Endothelial cell of umbilical vein (primary cell): ENCODE data around the gene EPHB6. TPM values are rescaled to one million over a fixed set of nuclear protein-coding genes. Genes with fewer than 3 reads are reported as not detected.

ENCODE experiments used
- BruUV-seq: library from RNA; stranded (reverse); fragments of 400-500 nt; replicated peaks from 2 replicates; lab custom pipeline; 2021; lab: Mats Ljungman, UMichigan
- CTCF ChIA-PET: fragments of 300-600, 350-600 bp; sonication (Branson Sonifier 250); formaldehyde crosslinking; loops from one replicate; lab custom pipeline; 2021; ENCODE audit warnings: antibody characterized with exemption, inconsistent platforms; lab: Charles Lee
- POLR2A ChIA-PET: fragments of 300-600, 350-600 bp; sonication (Branson Sonifier 250); formaldehyde crosslinking; loops from one replicate; lab custom pipeline; 2021; ENCODE audit warnings: antibody characterized with exemption, inconsistent platforms; lab: Charles Lee
- DNase-seq: peaks from one replicate; pipeline ENCODE4 v3.0.0-alpha.2; 2011; ENCODE audit warnings: low read depth, low spot score
- FAIRE-seq: peaks from 2 replicates; lab custom pipeline; 2011; peaks lifted over from hg19 to GRCh38; lab: Jason Lieb, UNC
- H2AFZ ChIP-seq: 2 replicates; pipeline ENCODE4 v1.6.0; 2012; ENCODE audit warnings: low read depth, low read length, control low read depth, inconsistent platforms
- H3K27ac ChIP-seq: 2 replicates; pipeline ENCODE4 v1.5.1; 2011; ENCODE audit warnings: low read depth, mild to moderate bottlenecking, control low read depth, low read length, moderate library complexity; ENCODE audit not compliant: insufficient read depth
- H3K27me3 ChIP-seq, 2 experiments: 2 replicates each; pipeline versions ENCODE4 v1.6.0 to v1.6.1; 2011; ENCODE audit warnings: low read length in 2 of 2, mixed read lengths in 1 of 2; ENCODE audit not compliant: control insufficient read depth in 2 of 2, insufficient read depth in 2 of 2
- H3K36me3 ChIP-seq, 2 experiments: 2 replicates in 1 of 2; 3 replicates in 1 of 2; pipeline ENCODE4 v1.5.1; 2011; ENCODE audit warnings: low read length in 2 of 2, mild to moderate bottlenecking in 1 of 2, moderate library complexity in 1 of 2; ENCODE audit not compliant: control insufficient read depth in 2 of 2, insufficient read depth in 2 of 2; ENCODE audit errors: extremely low read depth in 1 of 2
- H3K4me1 ChIP-seq: 3 replicates; pipeline ENCODE4 v1.5.1; 2011; ENCODE audit warnings: mild to moderate bottlenecking, low read length; ENCODE audit not compliant: control insufficient read depth, insufficient read depth; ENCODE audit errors: extremely low read depth
- H3K4me2 ChIP-seq: 2 replicates; pipeline ENCODE4 v1.6.1; 2011; ENCODE audit warnings: low read length, control low read depth, mixed read lengths; ENCODE audit not compliant: insufficient read depth
- H3K4me3 ChIP-seq, 3 experiments: fragments of 200-600 bp in 1 of 3; sonication (generic), shearing (Covaris generic) in 1 of 3; replicated peaks in 1 of 3; 2 replicates each; pipeline ENCODE4 v1.5.1; 2011 to 2016; ENCODE audit warnings: control low read depth in 3 of 3, low read length in 3 of 3, mild to moderate bottlenecking in 2 of 3, inconsistent platforms in 1 of 3, low read depth in 1 of 3, moderate library complexity in 1 of 3; ENCODE audit not compliant: insufficient read depth in 1 of 3
- H3K79me2 ChIP-seq: 2 replicates; pipeline ENCODE4 v1.6.0; 2012; ENCODE audit warnings: low read length, inconsistent platforms; ENCODE audit not compliant: control insufficient read depth, insufficient read depth
- H3K9ac ChIP-seq: replicated peaks from 2 replicates; pipeline ENCODE3; 2011; ENCODE audit warnings: low read length, control low read depth; ENCODE audit not compliant: insufficient read depth; ENCODE audit errors: extremely low read depth
- H3K9me1 ChIP-seq: replicated peaks from 3 replicates; pipeline ENCODE4 v1.6.0; 2011; ENCODE audit warnings: mild to moderate bottlenecking, low read length; ENCODE audit not compliant: control insufficient read depth, insufficient read depth; ENCODE audit errors: extremely low read depth
- H3K9me3 ChIP-seq: replicated peaks from 2 replicates; pipeline ENCODE4 v1.5.1; 2012; ENCODE audit warnings: low read length, inconsistent platforms; ENCODE audit not compliant: control insufficient read depth, insufficient read depth
- H4K20me1 ChIP-seq: replicated peaks from 2 replicates; pipeline ENCODE3; 2011; ENCODE audit warnings: mild to moderate bottlenecking, low read length; ENCODE audit not compliant: control insufficient read depth, insufficient read depth; ENCODE audit errors: extremely low read depth
- CTCF ChIP-seq, 2 donors: IDR thresholded peaks; 1 replicate in 1 of 2; 2 replicates in 1 of 2; pipeline ENCODE4 v1.5.1; 2011; ENCODE audit warnings: low read length in 2 of 2, mild to moderate bottlenecking in 2 of 2, moderate library complexity in 2 of 2, control low read depth in 1 of 2, inconsistent platforms in 1 of 2, low read depth in 1 of 2; ENCODE audit not compliant: insufficient read depth in 1 of 2; ENCODE audit errors: extremely low read depth in 1 of 2
- EZH2 ChIP-seq: IDR thresholded peaks from 2 replicates; pipeline ENCODE4 v1.6.1; 2012; ENCODE audit warnings: borderline replicate concordance, low read depth, mild to moderate bottlenecking, moderate library complexity, low read length, inconsistent platforms; ENCODE audit not compliant: severe bottlenecking
- FOS ChIP-seq: IDR thresholded peaks from 2 replicates; pipeline ENCODE4 v1.6.1; 2011; ENCODE audit warnings: mild to moderate bottlenecking, low read length, moderate library complexity, borderline replicate concordance; ENCODE audit not compliant: insufficient read depth
- GATA2 ChIP-seq: IDR thresholded peaks from 2 replicates; pipeline ENCODE4 v1.7.0; 2011; ENCODE audit warnings: low read depth, mild to moderate bottlenecking, moderate library complexity, mixed read lengths, low read length; ENCODE audit not compliant: insufficient read length, insufficient read depth
- JUN ChIP-seq: IDR thresholded peaks from 2 replicates; pipeline ENCODE4 v1.6.1; 2011; ENCODE audit warnings: borderline replicate concordance, low read depth; ENCODE audit not compliant: insufficient read length, insufficient read depth
- MAX ChIP-seq: IDR thresholded peaks from 2 replicates; pipeline ENCODE4 v1.6.1; 2011; ENCODE audit not compliant: insufficient read depth, insufficient read length
- MYC ChIP-seq: IDR thresholded peaks from one replicate; pipeline ENCODE4 v1.6.1; 2011; ENCODE audit warnings: mild to moderate bottlenecking, low read depth, low read length
- POLR2A ChIP-seq: IDR thresholded peaks from 2 replicates; pipeline ENCODE4 v1.6.1; 2012; ENCODE audit warnings: low read depth, mild to moderate bottlenecking, control low read depth, low read length
- POLR2AphosphoS5 ChIP-seq: IDR thresholded peaks from 2 replicates; pipeline ENCODE4 v1.6.1; 2012; ENCODE audit warnings: low read depth, mild to moderate bottlenecking, control low read depth, low read length, moderate library complexity; ENCODE audit not compliant: insufficient read depth
- dilution Hi-C: fragments of 300-500 bp; cut with MboI; formaldehyde crosslinking; loops from one replicate; pipeline ENCODE4 v1.15.0; 2019; ENCODE audit warnings: low sequenced_read_pairs; ENCODE audit not compliant: extremely low pct_ligation_motif_present
- intact Hi-C: fragments of 100-400 bp; cut with micrococcal nuclease; formaldehyde crosslinking; loops from one replicate; pipeline ENCODE4 v1.10.0; 2022
- polyA plus RNA-seq, 4 experiments: library from polyadenylated mRNA; depleted of rRNA in 3 of 4; stranded (reverse) in 3 of 4; unstranded in 1 of 4; fragments of >200 nt; gene quantifications; 2 replicates each; pipeline versions ENCODE4 v1.2.1 to v1.2.3, GENCODE V29; 2011 to 2012; ENCODE audit warnings: missing spikeins in 1 of 4
- total RNA-seq: library from RNA; stranded (reverse); gene quantifications from 2 replicates; pipeline ENCODE4 v1.2.3, GENCODE V29; 2021

The EPHB6 gene
- total and polyA plus RNA-seq, 2 donors (not counting 3 experiments of a cell fraction or from before 2014, with no cell fraction given), result 0.86 to 2.9 TPM

GRCh38 chr7:142896151-142896550 lies 41.3 kb downstream of the EPHB6 start:
- Histone ChIP-seq H2AFZ (no peak overlapping the region), H3K4me1 (no peaks in the 10 kb centered on the region), H3K4me2 (no peak overlapping the region), H3K4me3 (no peak overlapping the region), H3K79me2 (no peaks in the 10 kb centered on the region), H3K36me3 (no peaks in the 10 kb centered on the region), H4K20me1 (no peaks in the 10 kb centered on the region), H3K9ac (no peak overlapping the region), H3K9me1 (no peaks in the 10 kb centered on the region), H3K27ac (no peak overlapping the region), H3K27me3 (peaks cover 0 to 2% of the 10 kb centered on the region in 2 experiments), H3K9me3 (no peaks in the 10 kb centered on the region)
- no TSS peak for BruUV-seq
- TF ChIP-seq FOS (no peak), MAX (no peak), EZH2 (no peak), MYC (no peak), POLR2AphosphoS5 (no peak), CTCF (IDR thresholded peaks at IDR 0.05; ENCODE audit: extremely low read depth in 1 of 2, insufficient read depth in 1 of 2, low read depth in 1 of 2, low read length in 2 of 2) (no peak), GATA2 (no peak), JUN (no peak), POLR2A (no peak)
- dilution Hi-C loops (no loop called here), intact Hi-C loops (no loop called here)
- DNase-seq (no peak), FAIRE-seq (no peak)
- ChIA-PET POLR2A (no interaction called here), CTCF (interaction anchor here (1.3 kb wide), 1 partner anchor 74 kb away, joined by 3 read pairs; no protein-coding TSS in a partner anchor)
